Hepatocyte (in vitro differentiated cells): ENCODE measurements around the gene HRH3. TPM values are rescaled to one million over a fixed set of nuclear protein-coding genes. Genes with fewer than 3 reads are reported as not detected.
A peak's percentile ranks its signal among the peaks of the same experiment; 100 is the strongest.

Experiments used
- DNase-seq: peaks from one replicate; pipeline ENCODE4 v3.0.0-alpha.2; 2016; ENCODE audit warnings: low spot score
- H2AFZ ChIP-seq: fragments of 200-600 bp; sonication (generic); 2 replicates; pipeline ENCODE4 v1.6.0; 2016; ENCODE audit warnings: antibody characterized with exemption, mild to moderate bottlenecking
- H3K27ac ChIP-seq: fragments of 200-600 bp; sonication (generic); 2 replicates; pipeline ENCODE4 v1.5.1; 2016; ENCODE audit warnings: mild to moderate bottlenecking
- H3K27me3 ChIP-seq: fragments of 200-600 bp; sonication (generic); 2 replicates; pipeline ENCODE4 v1.6.1; 2016
- H3K36me3 ChIP-seq: fragments of 200-600 bp; sonication (generic); replicated peaks from 2 replicates; pipeline ENCODE4 v1.5.1; 2016; ENCODE audit warnings: low read depth; ENCODE audit not compliant: insufficient read depth
- H3K4me1 ChIP-seq: fragments of 200-600 bp; sonication (generic); 2 replicates; pipeline ENCODE4 v1.5.1; 2016; ENCODE audit warnings: mild to moderate bottlenecking, moderate library complexity; ENCODE audit not compliant: insufficient read depth
- H3K4me2 ChIP-seq: fragments of 200-600 bp; sonication (generic); 2 replicates; pipeline ENCODE4 v1.6.0; 2016
- H3K4me3 ChIP-seq: fragments of 200-600 bp; sonication (generic); 2 replicates; pipeline ENCODE4 v1.5.1; 2016; ENCODE audit warnings: mild to moderate bottlenecking
- H3K79me2 ChIP-seq: fragments of 200-600 bp; sonication (generic); 2 replicates; pipeline ENCODE4 v1.6.0; 2017; ENCODE audit warnings: mild to moderate bottlenecking
- H3K9me2 ChIP-seq: fragments of 200-600 bp; sonication (generic); replicated peaks from 2 replicates; pipeline ENCODE4 v1.6.0; 2017; ENCODE audit warnings: mild to moderate bottlenecking; ENCODE audit not compliant: insufficient read depth
- H3K9me3 ChIP-seq: fragments of 200-600 bp; sonication (generic); 2 replicates; pipeline ENCODE4 v1.5.1; 2016; ENCODE audit warnings: low read depth, mild to moderate bottlenecking
- H4K20me1 ChIP-seq: fragments of 200-600 bp; sonication (generic); 2 replicates; pipeline ENCODE4 v1.6.0; 2016; ENCODE audit warnings: mild to moderate bottlenecking; ENCODE audit not compliant: insufficient read depth, poor library complexity, severe bottlenecking
- EZH2 ChIP-seq: fragments of 200-600 bp; sonication (generic); IDR thresholded peaks from 2 replicates; pipeline ENCODE4 v1.6.1; 2016; ENCODE audit warnings: antibody characterized with exemption, mild to moderate bottlenecking, borderline replicate concordance
- EZH2phosphoT487 ChIP-seq: fragments of 200-600 bp; sonication (generic); IDR thresholded peaks from one replicate; pipeline ENCODE4 v1.6.1; 2018; ENCODE audit warnings: antibody characterized with exemption, mild to moderate bottlenecking, low read depth, moderate library complexity; ENCODE audit not compliant: unreplicated experiment, severe bottlenecking
- WGBS: methylation state at CpG from one replicate; pipeline ENCODE4 v1.1.6; 2016; ENCODE audit warnings: low lambda C conversion rate; ENCODE audit errors: missing lambda C conversion rate; 5-methylcytosine and 5-hydroxymethylcytosine counted together
- polyA plus RNA-seq: library from polyadenylated mRNA; unstranded; fragments of >200 nt; fragmentation: Nextera tagmentation; extraction: Ambion mirVana; gene quantifications from 2 replicates; pipeline ENCODE4 v1.2.1, GENCODE V29; 2016
- total RNA-seq: library from RNA; depleted of rRNA; stranded (reverse); fragments of >200 nt; gene quantifications from 2 replicates; pipeline ENCODE4 v1.2.3, GENCODE V29; 2014
- TF ChIP-seq, protein P1 (sequence below): fragments of 200-600 bp; sonication (generic); IDR thresholded peaks from 2 replicates; pipeline ENCODE4 v1.5.1; 2016; ENCODE audit warnings: antibody characterized with exemption, mild to moderate bottlenecking; ENCODE audit not compliant: poor library complexity

The HRH3 gene
- total and polyA plus RNA-seq, 2 experiments from 2014 or later = not detected

- H3K4me2 ChIP-seq = no peak overlapping the region
- peaks cover 53% of the 10 kb centered on the region for H3K27me3 ChIP-seq
- H4K20me1 ChIP-seq = no peaks in the 10 kb centered on the region
- no peaks in the 10 kb centered on the region for H3K9me3 ChIP-seq
- no peak overlapping the region for H3K4me3 ChIP-seq
- H3K36me3 ChIP-seq = no peaks in the 10 kb centered on the region
- no peak overlapping the region for H3K27ac ChIP-seq
- no peaks in the 10 kb centered on the region for H3K9me2 ChIP-seq
- WGBS = 81% methylated on average over 9 of the region's 9 CpGs
- DNase-seq = no peak
- H3K79me2 ChIP-seq = no peaks in the 10 kb centered on the region
- no peak overlapping the region for H2AFZ ChIP-seq
- peaks cover 3% of the 10 kb centered on the region for H3K4me1 ChIP-seq
- TF ChIP-seq, protein P1, sequence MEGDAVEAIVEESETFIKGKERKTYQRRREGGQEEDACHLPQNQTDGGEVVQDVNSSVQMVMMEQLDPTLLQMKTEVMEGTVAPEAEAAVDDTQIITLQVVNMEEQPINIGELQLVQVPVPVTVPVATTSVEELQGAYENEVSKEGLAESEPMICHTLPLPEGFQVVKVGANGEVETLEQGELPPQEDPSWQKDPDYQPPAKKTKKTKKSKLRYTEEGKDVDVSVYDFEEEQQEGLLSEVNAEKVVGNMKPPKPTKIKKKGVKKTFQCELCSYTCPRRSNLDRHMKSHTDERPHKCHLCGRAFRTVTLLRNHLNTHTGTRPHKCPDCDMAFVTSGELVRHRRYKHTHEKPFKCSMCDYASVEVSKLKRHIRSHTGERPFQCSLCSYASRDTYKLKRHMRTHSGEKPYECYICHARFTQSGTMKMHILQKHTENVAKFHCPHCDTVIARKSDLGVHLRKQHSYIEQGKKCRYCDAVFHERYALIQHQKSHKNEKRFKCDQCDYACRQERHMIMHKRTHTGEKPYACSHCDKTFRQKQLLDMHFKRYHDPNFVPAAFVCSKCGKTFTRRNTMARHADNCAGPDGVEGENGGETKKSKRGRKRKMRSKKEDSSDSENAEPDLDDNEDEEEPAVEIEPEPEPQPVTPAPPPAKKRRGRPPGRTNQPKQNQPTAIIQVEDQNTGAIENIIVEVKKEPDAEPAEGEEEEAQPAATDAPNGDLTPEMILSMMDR = no peak
- TF ChIP-seq EZH2phosphoT487 (no peak), EZH2 (no peak)
Measured at GRCh38 chr20:62223571-62223970, 3.5 kb upstream of the HRH3 start.

GRCh38 chr20:62222972-62223371 is 2.9 kb upstream of the HRH3 start:
- H3K79me2 ChIP-seq = no peaks in the 10 kb centered on the region
- WGBS = 74% methylated on average over 13 of the region's 13 CpGs
- TF ChIP-seq, protein P1 = no peak
- no peak for TF ChIP-seq EZH2phosphoT487
- TF ChIP-seq EZH2 = no peak
- no peak overlapping the region for H3K27ac ChIP-seq
- H4K20me1 ChIP-seq = no peaks in the 10 kb centered on the region
- H3K27me3 ChIP-seq = peaks cover 59% of the 10 kb centered on the region
- H3K4me2 ChIP-seq = no peak overlapping the region
- H3K4me1 ChIP-seq = peaks cover 3% of the 10 kb centered on the region
- no peak overlapping the region for H3K4me3 ChIP-seq
- no peaks in the 10 kb centered on the region for H3K9me3 ChIP-seq
- H3K9me2 ChIP-seq = no peaks in the 10 kb centered on the region
- DNase-seq = no peak
- H3K36me3 ChIP-seq = no peaks in the 10 kb centered on the region
- no peak overlapping the region for H2AFZ ChIP-seq

DNA sequence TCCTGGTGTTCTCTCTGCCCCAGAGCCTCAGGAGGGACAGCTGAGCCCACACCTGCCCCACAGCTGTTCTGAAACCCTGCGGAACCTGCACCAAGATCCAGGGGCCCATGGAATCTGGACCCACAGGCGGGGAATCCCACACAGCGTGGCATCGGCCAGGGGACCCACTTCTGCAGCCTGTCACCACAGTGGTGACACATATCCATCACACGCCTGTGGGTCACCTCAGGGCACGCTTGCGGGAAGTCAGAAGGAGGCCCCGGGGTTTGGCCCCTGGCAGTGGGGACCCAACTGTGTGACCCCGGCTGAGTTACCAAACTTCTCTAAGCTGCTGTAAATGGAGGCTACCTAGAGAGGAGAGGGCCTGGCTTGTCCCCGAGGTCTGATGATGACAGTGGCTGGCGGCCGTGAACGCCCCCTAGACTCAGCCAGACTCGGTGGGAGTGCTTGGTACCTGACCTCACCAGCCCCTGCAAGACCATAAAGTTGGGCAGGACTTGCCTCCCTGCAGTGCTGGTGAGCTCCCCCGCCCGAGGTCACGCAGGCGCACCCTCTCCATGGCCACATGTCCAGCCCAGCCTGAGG is 2.3 kb upstream of the HRH3 start:
- no peak overlapping the region for H3K27ac ChIP-seq
- peaks cover 3% of the 10 kb centered on the region for H3K4me1 ChIP-seq
- no peak overlapping the region for H2AFZ ChIP-seq
- H3K4me3 ChIP-seq = no peak overlapping the region
- 90% methylated on average over 18 of the region's 18 CpGs for WGBS
- no peak for DNase-seq
- no peaks in the 10 kb centered on the region for H3K9me2 ChIP-seq
- H3K27me3 ChIP-seq = peaks cover 65% of the 10 kb centered on the region
- no peak for TF ChIP-seq EZH2phosphoT487
- H3K9me3 ChIP-seq = no peaks in the 10 kb centered on the region
- H3K4me2 ChIP-seq = no peak overlapping the region
- no peaks in the 10 kb centered on the region for H4K20me1 ChIP-seq
- H3K36me3 ChIP-seq = no peaks in the 10 kb centered on the region
- H3K79me2 ChIP-seq = no peaks in the 10 kb centered on the region

- peaks cover 3% of the 10 kb centered on the region for H3K4me1 ChIP-seq
- 6% methylated on average over 42 of the region's 46 CpGs for WGBS
- H3K27me3 ChIP-seq = peaks cover 76% of the 10 kb centered on the region
- H2AFZ ChIP-seq = no peak overlapping the region
- no peak for DNase-seq
- no peaks in the 10 kb centered on the region for H4K20me1 ChIP-seq
- H3K79me2 ChIP-seq = no peaks in the 10 kb centered on the region
- peak overlapping the region; percentile 84 for H3K4me2 ChIP-seq
- TF ChIP-seq, protein P1 = no peak
- TF ChIP-seq EZH2 = no peak
- no peak for TF ChIP-seq EZH2phosphoT487
- H3K9me2 ChIP-seq = no peaks in the 10 kb centered on the region
- H3K9me3 ChIP-seq = no peaks in the 10 kb centered on the region
- no peak overlapping the region for H3K4me3 ChIP-seq
- no peak overlapping the region for H3K27ac ChIP-seq
- no peaks in the 10 kb centered on the region for H3K36me3 ChIP-seq
Measured at GRCh38 chr20:62220666-62221568, 839 bp upstream of the HRH3 start.
